Heart left ventricle (tissue), 13 donors: Measurements from ENCODE around the gene ZSCAN10.

Experiments used
- POLR2A ChIP-seq, 2 donors: fragments of 450-650 bp; IDR thresholded peaks; one replicate each; pipeline ENCODE4 v1.6.1; 2017; ENCODE audit warnings: antibody characterized with exemption in 2 of 2, mild to moderate bottlenecking in 2 of 2, moderate library complexity in 2 of 2
- TF ChIP-seq, protein P1 (sequence below), 12 donors: fragments of 200-600 bp; sonication (generic) in 4 of 12; IDR thresholded peaks; one replicate each; pipeline versions ENCODE4 v1.5.0 to v1.8.0; 2018 to 2022; ENCODE audit warnings: antibody characterized with exemption in 12 of 12, mild to moderate bottlenecking in 5 of 12
- donor health status: ischemic (EF 13 %, LVEDD 7.1; RV severe dilation, severe dysfunction).
- donor health status: DM: no; HTN: yes; CAD: no.
- donor health status: DM: no; HTN: no; CAD: no.
- donor health status: ischemic (EF 25% LVEDD 6.9; RV normal size, moderate dysfunction).
- donor health status: ischemic (EF 25% LVEDD 5.7; RV mildly dilated, moderate dysfunction).
- donor health status: ischemic (EF 35%, LVEDD 5.7; RV mildly dilated, moderate dysfunction).
- donor health status: nonischemic (EF 11% LVEDD 7.7; RV severe dilation, severe dysfunction).
- donor health status: DM: yes; HTN: yes; CAD: no.
- donor health status: PGD.
- donor health status: ischemic (EF 29% LVEDD 5.4; RV normal size, mild dysfunction).
- donor health status: nonischemic (EF 23%, LVEDD 6.1; RV moderate dilation, normal function).

DNA sequence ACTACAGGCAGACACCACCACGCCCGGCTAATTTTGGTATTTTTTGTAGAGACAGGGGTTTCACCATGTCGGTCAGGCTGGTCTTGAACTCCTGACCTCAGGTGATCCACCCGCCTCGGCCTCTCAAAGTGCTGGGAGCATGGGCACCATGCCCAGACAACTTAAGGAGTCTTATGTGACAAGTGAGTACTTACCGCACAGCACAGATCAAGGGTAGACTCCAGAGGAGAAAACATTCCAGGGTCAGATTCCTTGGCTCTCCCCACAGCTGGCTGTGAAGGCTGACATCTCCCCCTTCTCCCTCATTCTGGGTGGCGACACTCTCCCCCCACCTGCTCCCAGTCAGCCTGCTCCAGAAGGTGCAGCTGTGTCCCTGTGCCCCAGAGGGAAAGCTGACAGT lies 10.6 kb downstream of the ZSCAN10 start:
- no peak for TF ChIP-seq POLR2A (IDR thresholded peaks at IDR 0.05)
- TF ChIP-seq, protein P1, sequence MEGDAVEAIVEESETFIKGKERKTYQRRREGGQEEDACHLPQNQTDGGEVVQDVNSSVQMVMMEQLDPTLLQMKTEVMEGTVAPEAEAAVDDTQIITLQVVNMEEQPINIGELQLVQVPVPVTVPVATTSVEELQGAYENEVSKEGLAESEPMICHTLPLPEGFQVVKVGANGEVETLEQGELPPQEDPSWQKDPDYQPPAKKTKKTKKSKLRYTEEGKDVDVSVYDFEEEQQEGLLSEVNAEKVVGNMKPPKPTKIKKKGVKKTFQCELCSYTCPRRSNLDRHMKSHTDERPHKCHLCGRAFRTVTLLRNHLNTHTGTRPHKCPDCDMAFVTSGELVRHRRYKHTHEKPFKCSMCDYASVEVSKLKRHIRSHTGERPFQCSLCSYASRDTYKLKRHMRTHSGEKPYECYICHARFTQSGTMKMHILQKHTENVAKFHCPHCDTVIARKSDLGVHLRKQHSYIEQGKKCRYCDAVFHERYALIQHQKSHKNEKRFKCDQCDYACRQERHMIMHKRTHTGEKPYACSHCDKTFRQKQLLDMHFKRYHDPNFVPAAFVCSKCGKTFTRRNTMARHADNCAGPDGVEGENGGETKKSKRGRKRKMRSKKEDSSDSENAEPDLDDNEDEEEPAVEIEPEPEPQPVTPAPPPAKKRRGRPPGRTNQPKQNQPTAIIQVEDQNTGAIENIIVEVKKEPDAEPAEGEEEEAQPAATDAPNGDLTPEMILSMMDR (IDR thresholded peaks at IDR 0.05): no peak
